Ramos (cell line): Measurements from ENCODE around the gene FAM9C.
"Not testable (repeated sequence)": the region's sequence is repeated elsewhere in the genome, so short reads cannot be mapped to it uniquely, and the experiment has no call there.

Experiments used
- in situ Hi-C: fragments of 300-500 bp; cut with MboI; formaldehyde crosslinking; loops from one replicate; pipeline ENCODE4 v1.14.3; 2022; ENCODE audit warnings: low sequenced_read_pairs; ENCODE audit not compliant: unreplicated experiment

The FAM9C gene

GRCh38 chrX:13078739-13079444 lies 34.5 kb upstream of the FAM9C start:
- in situ Hi-C loops, result loop anchor here (25.0 kb wide), 1 partner anchor 658 kb away; the partner anchor contains the start of genes OFD1 and TRAPPC2

- in situ Hi-C loops, result loop anchor here (25.0 kb wide), 1 partner anchor 660 kb away; the partner anchor contains the start of genes OFD1 and TRAPPC2
Measured at GRCh38 chrX:13077168-13077567, 32.7 kb upstream of the FAM9C start.

GRCh38 chrX:13076176-13076961 lies 31.9 kb upstream of the FAM9C start:
- in situ Hi-C loops, result loop anchor here (25.0 kb wide), 1 partner anchor 661 kb away; the partner anchor contains the start of genes OFD1 and TRAPPC2

GRCh38 chrX:13074297-13075262 lies 30.2 kb upstream of the FAM9C start:
- in situ Hi-C loops, result loop anchor here (25.0 kb wide), 1 partner anchor 663 kb away; the partner anchor contains the start of genes OFD1 and TRAPPC2

GRCh38 chrX:13069771-13070416 lies 25.5 kb upstream of the FAM9C start:
- in situ Hi-C loops, result no loop called here

- in situ Hi-C loops, result no loop called here
Measured at GRCh38 chrX:13068651-13069050, 24.2 kb upstream of the FAM9C start.

GRCh38 chrX:13067773-13068172 lies 23.4 kb upstream of the FAM9C start:
- in situ Hi-C loops, result no loop called here

- in situ Hi-C loops, result no loop called here
Measured at GRCh38 chrX:13066391-13066790, 22.0 kb upstream of the FAM9C start.

- in situ Hi-C loops, result no loop called here
Measured at GRCh38 chrX:13064599-13065143, 20.3 kb upstream of the FAM9C start.

GRCh38 chrX:13063124-13063523 lies 18.7 kb upstream of the FAM9C start:
- in situ Hi-C loops, result not testable (repeated sequence)

- in situ Hi-C loops, result not testable (repeated sequence)
Measured at GRCh38 chrX:13062331-13062730, 17.9 kb upstream of the FAM9C start.

GRCh38 chrX:13061215-13061708 lies 16.8 kb upstream of the FAM9C start:
- in situ Hi-C loops, result not testable (repeated sequence)

- in situ Hi-C loops, result no loop called here
Measured at GRCh38 chrX:13059637-13060499, 15.4 kb upstream of the FAM9C start.

- in situ Hi-C loops, result no loop called here
Measured at GRCh38 chrX:13055486-13055885, 11.1 kb upstream of the FAM9C start.

- in situ Hi-C loops, result no loop called here
Measured at GRCh38 chrX:13053171-13053570, 8.8 kb upstream of the FAM9C start.

GRCh38 chrX:13051529-13052172 lies 7.2 kb upstream of the FAM9C start:
- in situ Hi-C loops, result no loop called here

GRCh38 chrX:13051167-13051528 lies 6.7 kb upstream of the FAM9C start:
- in situ Hi-C loops, result no loop called here

- in situ Hi-C loops, result no loop called here
Measured at GRCh38 chrX:13050151-13050550, 5.7 kb upstream of the FAM9C start.
